ENCODE measurements around the gene BAIAP3. TPM values are rescaled to one million over a fixed set of nuclear protein-coding genes. Genes with fewer than 3 reads are reported as not detected.
A peak's percentile ranks its signal among the peaks of the same experiment; 100 is the strongest.

Gene BAIAP3
- total and polyA plus RNA-seq, 2 experiments from 2014 or later: 5.2 to 13.0 TPM

DNA sequence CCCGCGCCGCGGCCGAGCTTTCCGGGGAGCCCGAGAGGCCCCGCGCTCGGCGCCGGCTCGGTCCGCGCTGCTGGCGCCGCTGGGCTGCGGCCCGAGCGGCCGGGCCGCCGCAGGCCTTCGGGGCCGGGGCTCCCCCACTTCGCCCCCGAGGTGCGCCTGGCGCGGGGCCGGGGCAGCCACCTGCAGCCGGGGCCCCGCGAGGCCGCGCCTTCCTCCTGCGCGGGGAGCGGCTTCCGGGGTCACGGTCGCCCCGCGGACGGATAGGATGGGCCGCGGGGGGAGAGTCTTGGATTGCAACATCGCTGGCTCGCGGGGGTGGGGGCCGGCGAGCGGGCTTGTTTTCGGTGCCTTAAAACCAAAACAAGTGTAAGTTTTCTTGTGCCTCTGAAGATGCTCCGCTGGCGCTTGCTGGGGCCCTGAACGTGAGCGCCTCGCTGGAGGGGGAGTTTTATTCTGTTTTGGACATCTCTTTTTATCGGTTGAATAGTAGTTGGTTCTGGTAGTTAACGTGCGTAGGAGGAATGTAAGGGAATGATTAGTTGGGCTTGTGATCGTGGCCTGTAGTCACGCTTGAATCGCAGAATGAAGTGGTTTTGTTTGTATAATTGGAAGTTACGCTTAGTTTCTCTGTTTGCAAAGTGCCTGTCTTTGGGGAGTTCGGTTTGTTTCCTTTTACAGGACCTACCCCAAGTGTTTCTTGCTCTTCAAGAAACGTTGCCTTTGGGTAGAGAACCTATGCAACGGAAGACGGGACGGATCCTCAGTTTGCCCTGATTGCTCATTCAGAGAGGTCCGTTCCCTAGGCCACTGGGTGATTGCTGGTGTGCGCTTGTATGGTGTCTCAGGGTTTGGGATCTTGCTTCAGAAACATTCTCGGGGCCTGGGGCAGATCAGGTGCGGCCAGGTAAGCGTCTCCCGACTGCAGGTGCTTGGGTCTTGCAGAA lies 23.3 kb upstream of the BAIAP3 start:
- peak overlapping the region; percentile 99 for H3K4me3 ChIP-seq
- peaks cover 21% of the 10 kb centered on the region for H3K27me3 Mint-ChIP-seq (ENCODE audit: insufficient read depth, low read depth, poor library complexity)
- no peaks in the 10 kb centered on the region for H3F3A ChIP-seq (replicated peaks; ENCODE audit: low read depth)
- no peaks in the 10 kb centered on the region; the same call in 2 of the 3 replicates for H3K9me3 Mint-ChIP-seq
- H3K36me3 ChIP-seq (ENCODE audit: insufficient read depth): 0 out of 2 replicates have a peak, but pooled peaks cover 4% of the 10 kb centered on the region
- peak overlapping the region; percentile 96 for H3K27ac Mint-ChIP-seq
- H3K4me3 Mint-ChIP-seq: peak overlapping the region; percentile 96
- H3K27ac ChIP-seq (ENCODE audit: low read depth): 0 out of 2 replicates have a peak overlapping the region, but pooled peaks have one; percentile 45
- no peaks in the 10 kb centered on the region for H3K27me3 ChIP-seq (ENCODE audit: insufficient read depth)
- peaks cover 7% of the 10 kb centered on the region; the same call in 1 of the 2 replicates for H3K4me1 ChIP-seq (ENCODE audit: insufficient read depth)
- ATAC-seq (no peak), DNase-seq (ENCODE audit: low spot score) (no peak)
- peaks cover 4% of the 10 kb centered on the region; the same call in 2 of the 3 replicates for H3K4me1 Mint-ChIP-seq
- peaks cover 28% of the 10 kb centered on the region for H3K36me3 Mint-ChIP-seq (ENCODE audit: low read depth)
- no peaks in the 10 kb centered on the region for H3K9me2 ChIP-seq (ENCODE audit: insufficient read depth)
- no peak overlapping the region for H2AFZ ChIP-seq
- peaks cover 39% of the 10 kb centered on the region for H4K20me1 ChIP-seq (replicated peaks; ENCODE audit: insufficient read depth)
- peak overlapping the region; percentile 99 for H3K4me2 ChIP-seq
- TF ChIP-seq ZNF114 (CRISPR knock-in tag; IDR thresholded peaks at IDR 0.05) (no peak), EZH2 (IDR thresholded peaks at IDR 0.05; ENCODE audit: low read depth, unreplicated experiment) (no peak), NANOG (IDR thresholded peaks at IDR 0.05; ENCODE audit: borderline replicate concordance) (no peak), POLR2AphosphoS5 (IDR thresholded peaks at IDR 0.05; ENCODE audit: low read depth) (no peak), EZH2phosphoT487 (IDR thresholded peaks at IDR 0.05; ENCODE audit: unreplicated experiment) (no peak), CREB1 (CRISPR knock-in tag; IDR thresholded peaks at IDR 0.05; ENCODE audit: low read depth) (no peak)
- TF ChIP-seq, protein P1, sequence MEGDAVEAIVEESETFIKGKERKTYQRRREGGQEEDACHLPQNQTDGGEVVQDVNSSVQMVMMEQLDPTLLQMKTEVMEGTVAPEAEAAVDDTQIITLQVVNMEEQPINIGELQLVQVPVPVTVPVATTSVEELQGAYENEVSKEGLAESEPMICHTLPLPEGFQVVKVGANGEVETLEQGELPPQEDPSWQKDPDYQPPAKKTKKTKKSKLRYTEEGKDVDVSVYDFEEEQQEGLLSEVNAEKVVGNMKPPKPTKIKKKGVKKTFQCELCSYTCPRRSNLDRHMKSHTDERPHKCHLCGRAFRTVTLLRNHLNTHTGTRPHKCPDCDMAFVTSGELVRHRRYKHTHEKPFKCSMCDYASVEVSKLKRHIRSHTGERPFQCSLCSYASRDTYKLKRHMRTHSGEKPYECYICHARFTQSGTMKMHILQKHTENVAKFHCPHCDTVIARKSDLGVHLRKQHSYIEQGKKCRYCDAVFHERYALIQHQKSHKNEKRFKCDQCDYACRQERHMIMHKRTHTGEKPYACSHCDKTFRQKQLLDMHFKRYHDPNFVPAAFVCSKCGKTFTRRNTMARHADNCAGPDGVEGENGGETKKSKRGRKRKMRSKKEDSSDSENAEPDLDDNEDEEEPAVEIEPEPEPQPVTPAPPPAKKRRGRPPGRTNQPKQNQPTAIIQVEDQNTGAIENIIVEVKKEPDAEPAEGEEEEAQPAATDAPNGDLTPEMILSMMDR (conservative IDR thresholded peaks at IDR 0.05; ENCODE audit: low read depth in 2 of 2): no peak
- peaks cover 54% of the 10 kb centered on the region for H3K79me2 ChIP-seq (replicated peaks; ENCODE audit: insufficient read depth)

DNA sequence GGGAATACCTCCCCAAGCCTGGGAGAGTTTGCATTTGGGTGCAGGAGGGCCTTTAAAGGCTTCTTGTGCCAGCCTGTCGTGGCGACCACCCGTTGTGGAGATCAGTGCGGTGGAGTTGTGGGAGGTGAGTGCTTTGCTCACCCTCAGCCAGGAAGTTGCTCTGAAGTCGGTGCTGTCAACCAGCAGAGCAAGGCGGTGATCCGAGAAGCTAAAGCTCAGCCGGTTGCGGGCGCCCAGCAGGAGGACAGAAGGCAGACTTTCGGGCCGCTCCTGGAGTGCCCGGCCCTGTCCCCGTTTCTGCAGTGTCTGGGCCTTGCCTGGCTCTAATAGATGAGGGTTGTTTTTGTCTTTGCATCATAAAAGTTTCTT lies 22.6 kb upstream of the BAIAP3 start:
- Histone ChIP-seq H3K27me3 (ENCODE audit: insufficient read depth) (no peaks in the 10 kb centered on the region), H3K79me2 (replicated peaks; ENCODE audit: insufficient read depth) (peaks cover 58% of the 10 kb centered on the region), H3K4me3 (peak overlapping the region; percentile 99), H3K4me2 (peak overlapping the region; percentile 99), H4K20me1 (replicated peaks; ENCODE audit: insufficient read depth) (peaks cover 39% of the 10 kb centered on the region), H2AFZ (no peak overlapping the region), H3K27ac (ENCODE audit: low read depth) (0 out of 2 replicates have a peak overlapping the region, but pooled peaks have one; percentile 45), H3K4me1 (ENCODE audit: insufficient read depth) (peaks cover 7% of the 10 kb centered on the region; the same call in 1 of the 2 replicates), H3F3A (replicated peaks; ENCODE audit: low read depth) (no peaks in the 10 kb centered on the region), H3K36me3 (ENCODE audit: insufficient read depth) (peaks cover 9% of the 10 kb centered on the region; the same call in 1 of the 2 replicates), H3K9me2 (ENCODE audit: insufficient read depth) (no peaks in the 10 kb centered on the region)
- DNase-seq (ENCODE audit: low spot score) (no peak), ATAC-seq (peak; percentile 5)
- peak overlapping the region; percentile 96 for H3K4me3 Mint-ChIP-seq
- H3K27ac Mint-ChIP-seq: peak overlapping the region; percentile 96
- H3K36me3 Mint-ChIP-seq (ENCODE audit: low read depth): peaks cover 33% of the 10 kb centered on the region
- H3K4me1 Mint-ChIP-seq: peaks cover 4% of the 10 kb centered on the region; the same call in 2 of the 3 replicates
- H3K9me3 Mint-ChIP-seq: no peaks in the 10 kb centered on the region; the same call in 2 of the 3 replicates
- TF ChIP-seq STAT1 (IDR thresholded peaks at IDR 0.05; ENCODE audit: unreplicated experiment) (no peak), ZNF331 (CRISPR knock-in tag; IDR thresholded peaks at IDR 0.05; ENCODE audit: low read depth) (no peak), NANOG (IDR thresholded peaks at IDR 0.05; ENCODE audit: borderline replicate concordance) (no peak), ZNF114 (CRISPR knock-in tag; IDR thresholded peaks at IDR 0.05) (no peak), JUNB (IDR thresholded peaks at IDR 0.05; ENCODE audit: unreplicated experiment) (no peak)
- peaks cover 20% of the 10 kb centered on the region for H3K27me3 Mint-ChIP-seq (ENCODE audit: insufficient read depth, low read depth, poor library complexity)

Data from GM23338 (cell line).